AG04450 (cell line): ENCODE data around the gene ABLIM3. TPM values are rescaled to one million over a fixed set of nuclear protein-coding genes. Genes with fewer than 3 reads are reported as not detected.

ENCODE experiments used
- CTCF ChIA-PET: fragments of 300-600, 350-600 bp; formaldehyde crosslinking; extraction: SDS; loops from one replicate; lab custom pipeline; 2022; ENCODE audit warnings: antibody characterized with exemption, inconsistent platforms; lab: Charles Lee
- POLR2A ChIA-PET: fragments of 350-600 bp; formaldehyde crosslinking; extraction: SDS; loops from one replicate; lab custom pipeline; 2021; ENCODE audit warnings: antibody characterized with exemption, inconsistent platforms; lab: Yijun Ruan, JAX
- DNase-seq: peaks from one replicate; pipeline ENCODE4 v3.0.0-alpha.2; 2011; ENCODE audit warnings: low read depth, low spot score
- H3K27ac ChIP-seq: one replicate; pipeline ENCODE4 v1.5.1; 2012; ENCODE audit warnings: low read depth, low read length, control low read depth
- H3K27me3 ChIP-seq: one replicate; pipeline ENCODE4 v1.6.0; 2012; ENCODE audit warnings: low read length; ENCODE audit not compliant: control insufficient read depth, insufficient read depth
- H3K4me3 ChIP-seq: 2 replicates; pipeline ENCODE4 v1.5.1; 2011; ENCODE audit warnings: mild to moderate bottlenecking, low read depth, low read length, control low read depth
- H3K9me3 ChIP-seq: 2 replicates; pipeline ENCODE4 v1.5.1; 2012; ENCODE audit warnings: low read length; ENCODE audit not compliant: control insufficient read depth, insufficient read depth
- CTCF ChIP-seq: IDR thresholded peaks from 2 replicates; pipeline ENCODE4 v1.5.1; 2011; ENCODE audit warnings: low read depth, low read length, control low read depth, inconsistent platforms
- polyA plus RNA-seq: library from polyadenylated mRNA; depleted of rRNA; stranded (reverse); fragments of >200 nt; gene quantifications from 2 replicates; pipeline ENCODE4 v1.2.3, GENCODE V29; 2011

ABLIM3 gene
- polyA plus RNA-seq, 1 experiment: 52.6 TPM

DNA sequence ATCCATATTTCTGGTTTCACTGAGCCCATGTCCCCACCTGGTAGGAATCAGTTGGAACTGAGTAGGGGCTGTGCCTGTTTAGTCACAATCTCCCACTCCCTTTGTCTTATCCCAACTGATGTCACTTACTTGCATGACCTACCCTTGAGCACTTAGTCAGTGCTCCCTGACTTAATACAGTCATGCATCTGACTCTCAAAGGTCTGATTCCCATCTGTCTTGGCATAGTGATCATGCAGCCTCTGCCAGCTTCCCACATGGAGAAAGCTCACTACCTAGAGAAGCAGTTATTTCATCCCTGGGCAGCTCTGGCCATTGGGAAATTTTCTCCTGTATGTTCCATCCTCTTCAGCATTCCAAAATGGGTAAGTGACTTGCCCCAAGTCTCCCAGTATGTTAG, 24.8 kb downstream of the ABLIM3 start:
- POLR2A ChIA-PET: no interaction called here
- Histone ChIP-seq H3K27ac (no peak overlapping the region), H3K27me3 (no peaks in the 10 kb centered on the region), H3K9me3 (no peaks in the 10 kb centered on the region), H3K4me3 (no peak overlapping the region)
- CTCF ChIA-PET: interaction anchor here (0.7 to 3.2 kb wide), 2 partner anchors 25 to 62 kb away, joined by 3 to 15 read pairs; partner anchors contain the start of gene ABLIM3
- TF ChIP-seq CTCF: no peak
- DNase-seq: no peak

GRCh38 chr5:149166591-149167100, 25.4 kb downstream of the ABLIM3 start:
- no peak for TF ChIP-seq CTCF
- H3K4me3 ChIP-seq: no peak overlapping the region
- H3K27me3 ChIP-seq: no peaks in the 10 kb centered on the region
- POLR2A ChIA-PET: no interaction called here
- no peaks in the 10 kb centered on the region for H3K9me3 ChIP-seq
- CTCF ChIA-PET: interaction anchor here (0.7 to 3.2 kb wide), 3 partner anchors 26 to 62 kb away, joined by 3 to 15 read pairs (median 4); partner anchors contain the start of gene ABLIM3
- no peak for DNase-seq
- H3K27ac ChIP-seq: no peak overlapping the region

DNA sequence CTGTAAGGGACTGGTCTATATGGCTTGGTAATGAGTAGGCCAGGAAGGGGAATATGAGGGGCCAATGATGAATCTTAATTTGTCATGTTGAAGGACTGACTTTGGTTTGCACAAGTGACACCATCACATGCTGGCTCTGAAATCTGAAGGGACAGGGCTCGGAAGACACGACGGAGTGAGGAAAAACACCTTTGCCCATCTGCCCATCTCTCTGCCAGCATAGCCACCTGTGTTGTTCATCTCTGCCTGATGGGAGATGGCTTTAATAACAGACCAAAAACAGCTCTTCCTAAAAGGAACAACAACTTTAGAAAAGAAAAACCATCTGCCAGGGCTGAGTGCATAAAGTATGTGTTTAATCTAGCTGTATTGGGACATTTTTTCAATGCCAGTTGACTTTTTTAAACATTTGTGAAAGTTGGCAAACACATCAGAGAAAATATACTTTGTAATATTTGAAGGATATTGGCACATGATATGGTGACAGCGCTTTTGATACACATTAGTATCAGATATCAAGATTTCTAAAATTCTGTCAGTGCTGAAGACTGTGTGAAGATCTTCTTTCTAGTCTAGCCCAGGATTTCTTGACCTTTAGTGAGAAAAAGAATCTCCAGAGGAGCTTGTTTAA, 27.1 kb downstream of the ABLIM3 start:
- no peak for TF ChIP-seq CTCF
- POLR2A ChIA-PET: no interaction called here
- Histone ChIP-seq H3K4me3 (no peak overlapping the region), H3K27me3 (no peaks in the 10 kb centered on the region), H3K27ac (no peak overlapping the region), H3K9me3 (no peaks in the 10 kb centered on the region)
- DNase-seq: no peak
- CTCF ChIA-PET: interaction anchor here (3.2 kb wide), 1 partner anchor 27 kb away, joined by 15 read pairs; the partner anchor contains the start of gene ABLIM3

- ChIA-PET CTCF (no interaction called here), POLR2A (no interaction called here)
- no peak for TF ChIP-seq CTCF
- H3K4me3 ChIP-seq: no peak overlapping the region
- H3K27ac ChIP-seq: no peak overlapping the region
- no peak for DNase-seq
- H3K27me3 ChIP-seq: no peaks in the 10 kb centered on the region
- no peaks in the 10 kb centered on the region for H3K9me3 ChIP-seq
Observed at GRCh38 chr5:149170299-149170698, 29.0 kb downstream of the ABLIM3 start.

DNA sequence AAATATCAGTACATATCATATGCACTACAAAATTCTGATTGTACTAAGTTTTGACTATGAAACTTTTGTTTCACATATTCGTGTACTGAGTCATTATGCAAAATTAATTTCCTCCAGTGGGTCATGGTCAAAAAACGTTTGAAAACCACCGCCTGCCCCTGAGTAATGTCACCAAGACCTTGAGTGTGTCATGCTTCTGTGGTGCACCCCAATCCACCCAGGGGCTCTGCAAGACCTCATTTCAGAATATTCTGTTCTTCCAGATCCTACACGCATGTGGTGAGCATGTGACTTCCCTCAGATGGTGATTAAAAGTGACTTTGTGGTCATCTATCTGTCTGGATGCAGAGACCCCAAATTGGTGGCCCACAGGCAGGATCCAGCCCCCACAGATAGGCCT, 31.0 kb downstream of the ABLIM3 start:
- Histone ChIP-seq H3K9me3 (no peaks in the 10 kb centered on the region), H3K4me3 (no peak overlapping the region), H3K27me3 (no peaks in the 10 kb centered on the region), H3K27ac (peak overlapping the region; percentile 55)
- TF ChIP-seq CTCF: no peak
- peak; percentile 26 for DNase-seq
- CTCF ChIA-PET: no interaction called here
- POLR2A ChIA-PET: no interaction called here
